HepG2 (cell line): ENCODE measurements around the gene TTLL13. TPM values are rescaled to one million over a fixed set of nuclear protein-coding genes. Genes with fewer than 3 reads are reported as not detected.

Source experiments
- CCAR2 ChIP-seq: fragments of 200-400 bp; formaldehyde crosslinking; optimal IDR thresholded peaks from 2 replicates; pipeline ENCODE3; 2018; ENCODE audit warnings: low read depth, mild to moderate bottlenecking, low read length, moderate library complexity
- SMAD9 ChIP-seq: sonication (generic); formaldehyde crosslinking; IDR thresholded peaks from 2 replicates; pipeline ENCODE4 v1.5.1; 2020; ENCODE audit warnings: mild to moderate bottlenecking, missing genetic modification reagents
- ZNF782 ChIP-seq: sonication (generic); formaldehyde crosslinking; IDR thresholded peaks from 2 replicates; pipeline ENCODE4 v1.4.0; 2020; ENCODE audit warnings: missing genetic modification reagents, mild to moderate bottlenecking, borderline replicate concordance
- ZNF839 ChIP-seq: sonication (generic); formaldehyde crosslinking; IDR thresholded peaks from 2 replicates; pipeline ENCODE4 v1.4.0; 2020; ENCODE audit warnings: missing genetic modification reagents, mild to moderate bottlenecking, borderline replicate concordance
- polyA plus RNA-seq, 8 experiments: library from polyadenylated mRNA; depleted of rRNA in 3 of 8; stranded (reverse) in 7 of 8; unstranded in 1 of 8; fragments of >200 nt; fragmentation: Illumina TruSeq in 4 of 8; extraction: Trizol in 4 of 8; gene quantifications; 2 replicates each; pipeline versions ENCODE4 v1.2.1 to v1.2.3, GENCODE V29; 2011 to 2016; ENCODE audit warnings: low read depth in 4 of 8, missing spikeins in 1 of 8, mixed read lengths in 1 of 8; ENCODE audit not compliant: insufficient read depth in 1 of 8
- total RNA-seq, 5 experiments: library from RNA; depleted of rRNA; stranded (reverse); fragments of >200 nt; fragmentation: Illumina TruSeq; extraction: Trizol; gene quantifications; 2 replicates each; pipeline ENCODE4 v1.2.3, GENCODE V29; 2016; ENCODE audit warnings: low read depth in 1 of 5
- TF ChIP-seq, protein P1 (sequence below): sonication (generic); formaldehyde crosslinking; IDR thresholded peaks from 2 replicates; pipeline ENCODE4 v1.9.0; 2022; ENCODE audit warnings: low read depth, missing genetic modification reagents
- TF ChIP-seq, protein P2 (sequence below): IDR thresholded peaks from 2 replicates; pipeline ENCODE4 v1.6.1; 2018; ENCODE audit warnings: missing genetic modification reagents
- TF ChIP-seq, protein P3 (sequence below): sonication (generic); formaldehyde crosslinking; conservative IDR thresholded peaks from 2 replicates; pipeline ENCODE4 v1.4.0; 2020; ENCODE audit warnings: mild to moderate bottlenecking, missing genetic modification reagents, moderate library complexity
- TF ChIP-seq, protein P4 (sequence below): sonication (generic); formaldehyde crosslinking; IDR thresholded peaks from 2 replicates; pipeline ENCODE4 v1.5.1; 2020; ENCODE audit warnings: missing genetic modification reagents, mild to moderate bottlenecking, borderline replicate concordance
- TF ChIP-seq, protein P5 (sequence below): sonication (generic); formaldehyde crosslinking; conservative IDR thresholded peaks from 2 replicates; pipeline ENCODE4 v1.8.0; 2022; ENCODE audit warnings: mild to moderate bottlenecking, moderate library complexity, missing genetic modification reagents

Gene TTLL13
- total and polyA plus RNA-seq, 2 of the 13 experiments (the other 11 are each of a cell fraction or from before 2014, with no cell fraction given): 0.07 to 0.29 TPM

DNA sequence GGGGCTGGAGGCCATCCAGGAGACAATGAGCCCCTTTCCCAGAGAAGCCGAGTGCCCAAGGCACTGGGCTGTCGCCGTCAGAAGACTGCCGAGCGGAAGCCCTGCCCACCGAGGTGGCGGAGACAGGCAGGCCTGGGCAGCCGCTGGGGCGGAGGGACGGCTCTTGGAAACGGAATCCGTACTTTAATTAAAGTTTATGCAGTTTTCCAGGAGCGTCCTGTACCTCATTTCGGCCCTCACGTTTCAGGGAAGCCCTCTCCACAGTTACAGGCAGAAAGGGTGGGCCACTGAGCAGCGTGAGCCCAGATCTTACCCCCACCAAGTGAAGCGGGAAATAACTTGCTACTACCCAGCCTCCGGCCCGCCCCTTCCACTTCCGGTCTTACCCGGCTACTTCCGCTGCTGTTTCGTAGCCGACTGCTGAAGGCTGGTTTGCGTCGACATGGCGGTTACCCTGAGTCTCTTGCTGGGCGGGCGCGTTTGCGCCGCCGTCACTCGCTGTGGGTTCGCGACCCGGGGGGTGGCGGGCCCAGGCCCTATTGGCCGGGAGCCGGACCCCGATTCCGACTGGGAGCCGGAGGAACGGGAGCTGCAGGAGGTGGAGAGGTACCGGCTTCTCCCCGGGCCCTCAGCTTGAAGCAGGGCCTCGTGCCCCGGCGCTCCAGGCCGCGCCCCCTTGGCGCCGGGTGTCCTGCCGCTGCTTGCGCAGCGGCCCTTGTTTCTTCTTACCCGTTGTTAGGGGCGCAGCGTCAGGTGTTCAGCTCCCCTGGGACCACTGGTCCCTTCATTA, 16.1 kb downstream of the TTLL13 start, which contains the start of gene NGRN (continued):
- TF ChIP-seq, protein P1, sequence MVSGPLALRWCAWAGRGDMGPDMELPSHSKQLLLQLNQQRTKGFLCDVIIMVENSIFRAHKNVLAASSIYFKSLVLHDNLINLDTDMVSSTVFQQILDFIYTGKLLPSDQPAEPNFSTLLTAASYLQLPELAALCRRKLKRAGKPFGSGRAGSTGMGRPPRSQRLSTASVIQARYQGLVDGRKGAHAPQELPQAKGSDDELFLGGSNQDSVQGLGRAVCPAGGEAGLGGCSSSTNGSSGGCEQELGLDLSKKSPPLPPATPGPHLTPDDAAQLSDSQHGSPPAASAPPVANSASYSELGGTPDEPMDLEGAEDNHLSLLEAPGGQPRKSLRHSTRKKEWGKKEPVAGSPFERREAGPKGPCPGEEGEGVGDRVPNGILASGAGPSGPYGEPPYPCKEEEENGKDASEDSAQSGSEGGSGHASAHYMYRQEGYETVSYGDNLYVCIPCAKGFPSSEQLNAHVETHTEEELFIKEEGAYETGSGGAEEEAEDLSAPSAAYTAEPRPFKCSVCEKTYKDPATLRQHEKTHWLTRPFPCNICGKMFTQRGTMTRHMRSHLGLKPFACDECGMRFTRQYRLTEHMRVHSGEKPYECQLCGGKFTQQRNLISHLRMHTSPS (CRISPR knock-in tag): peak; percentile 57; the same call in 1 of the 2 replicates
- TF ChIP-seq, protein P2, sequence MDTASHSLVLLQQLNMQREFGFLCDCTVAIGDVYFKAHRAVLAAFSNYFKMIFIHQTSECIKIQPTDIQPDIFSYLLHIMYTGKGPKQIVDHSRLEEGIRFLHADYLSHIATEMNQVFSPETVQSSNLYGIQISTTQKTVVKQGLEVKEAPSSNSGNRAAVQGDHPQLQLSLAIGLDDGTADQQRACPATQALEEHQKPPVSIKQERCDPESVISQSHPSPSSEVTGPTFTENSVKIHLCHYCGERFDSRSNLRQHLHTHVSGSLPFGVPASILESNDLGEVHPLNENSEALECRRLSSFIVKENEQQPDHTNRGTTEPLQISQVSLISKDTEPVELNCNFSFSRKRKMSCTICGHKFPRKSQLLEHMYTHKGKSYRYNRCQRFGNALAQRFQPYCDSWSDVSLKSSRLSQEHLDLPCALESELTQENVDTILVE (CRISPR knock-in tag): 0 out of 2 replicates have a peak, but pooled peaks have one; percentile 63
- TF ChIP-seq ZNF839 (CRISPR knock-in tag) (no peak), SMAD9 (CRISPR knock-in tag) (0 out of 2 replicates have a peak, but pooled peaks have one; percentile 43), ZNF782 (CRISPR knock-in tag) (0 out of 2 replicates have a peak, but pooled peaks have one; percentile 53), CCAR2 (no peak)
- TF ChIP-seq, protein P3, sequence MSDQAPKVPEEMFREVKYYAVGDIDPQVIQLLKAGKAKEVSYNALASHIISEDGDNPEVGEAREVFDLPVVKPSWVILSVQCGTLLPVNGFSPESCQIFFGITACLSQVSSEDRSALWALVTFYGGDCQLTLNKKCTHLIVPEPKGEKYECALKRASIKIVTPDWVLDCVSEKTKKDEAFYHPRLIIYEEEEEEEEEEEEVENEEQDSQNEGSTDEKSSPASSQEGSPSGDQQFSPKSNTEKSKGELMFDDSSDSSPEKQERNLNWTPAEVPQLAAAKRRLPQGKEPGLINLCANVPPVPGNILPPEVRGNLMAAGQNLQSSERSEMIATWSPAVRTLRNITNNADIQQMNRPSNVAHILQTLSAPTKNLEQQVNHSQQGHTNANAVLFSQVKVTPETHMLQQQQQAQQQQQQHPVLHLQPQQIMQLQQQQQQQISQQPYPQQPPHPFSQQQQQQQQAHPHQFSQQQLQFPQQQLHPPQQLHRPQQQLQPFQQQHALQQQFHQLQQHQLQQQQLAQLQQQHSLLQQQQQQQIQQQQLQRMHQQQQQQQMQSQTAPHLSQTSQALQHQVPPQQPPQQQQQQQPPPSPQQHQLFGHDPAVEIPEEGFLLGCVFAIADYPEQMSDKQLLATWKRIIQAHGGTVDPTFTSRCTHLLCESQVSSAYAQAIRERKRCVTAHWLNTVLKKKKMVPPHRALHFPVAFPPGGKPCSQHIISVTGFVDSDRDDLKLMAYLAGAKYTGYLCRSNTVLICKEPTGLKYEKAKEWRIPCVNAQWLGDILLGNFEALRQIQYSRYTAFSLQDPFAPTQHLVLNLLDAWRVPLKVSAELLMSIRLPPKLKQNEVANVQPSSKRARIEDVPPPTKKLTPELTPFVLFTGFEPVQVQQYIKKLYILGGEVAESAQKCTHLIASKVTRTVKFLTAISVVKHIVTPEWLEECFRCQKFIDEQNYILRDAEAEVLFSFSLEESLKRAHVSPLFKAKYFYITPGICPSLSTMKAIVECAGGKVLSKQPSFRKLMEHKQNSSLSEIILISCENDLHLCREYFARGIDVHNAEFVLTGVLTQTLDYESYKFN: 0 out of 2 replicates have a peak, but pooled peaks have one; percentile 34
- TF ChIP-seq, protein P4, sequence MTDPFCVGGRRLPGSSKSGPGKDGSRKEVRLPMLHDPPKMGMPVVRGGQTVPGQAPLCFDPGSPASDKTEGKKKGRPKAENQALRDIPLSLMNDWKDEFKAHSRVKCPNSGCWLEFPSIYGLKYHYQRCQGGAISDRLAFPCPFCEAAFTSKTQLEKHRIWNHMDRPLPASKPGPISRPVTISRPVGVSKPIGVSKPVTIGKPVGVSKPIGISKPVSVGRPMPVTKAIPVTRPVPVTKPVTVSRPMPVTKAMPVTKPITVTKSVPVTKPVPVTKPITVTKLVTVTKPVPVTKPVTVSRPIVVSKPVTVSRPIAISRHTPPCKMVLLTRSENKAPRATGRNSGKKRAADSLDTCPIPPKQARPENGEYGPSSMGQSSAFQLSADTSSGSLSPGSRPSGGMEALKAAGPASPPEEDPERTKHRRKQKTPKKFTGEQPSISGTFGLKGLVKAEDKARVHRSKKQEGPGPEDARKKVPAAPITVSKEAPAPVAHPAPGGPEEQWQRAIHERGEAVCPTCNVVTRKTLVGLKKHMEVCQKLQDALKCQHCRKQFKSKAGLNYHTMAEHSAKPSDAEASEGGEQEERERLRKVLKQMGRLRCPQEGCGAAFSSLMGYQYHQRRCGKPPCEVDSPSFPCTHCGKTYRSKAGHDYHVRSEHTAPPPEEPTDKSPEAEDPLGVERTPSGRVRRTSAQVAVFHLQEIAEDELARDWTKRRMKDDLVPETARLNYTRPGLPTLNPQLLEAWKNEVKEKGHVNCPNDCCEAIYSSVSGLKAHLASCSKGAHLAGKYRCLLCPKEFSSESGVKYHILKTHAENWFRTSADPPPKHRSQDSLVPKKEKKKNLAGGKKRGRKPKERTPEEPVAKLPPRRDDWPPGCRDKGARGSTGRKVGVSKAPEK (CRISPR knock-in tag): 0 out of 2 replicates have a peak, but pooled peaks have one; percentile 24
- TF ChIP-seq, protein P5, sequence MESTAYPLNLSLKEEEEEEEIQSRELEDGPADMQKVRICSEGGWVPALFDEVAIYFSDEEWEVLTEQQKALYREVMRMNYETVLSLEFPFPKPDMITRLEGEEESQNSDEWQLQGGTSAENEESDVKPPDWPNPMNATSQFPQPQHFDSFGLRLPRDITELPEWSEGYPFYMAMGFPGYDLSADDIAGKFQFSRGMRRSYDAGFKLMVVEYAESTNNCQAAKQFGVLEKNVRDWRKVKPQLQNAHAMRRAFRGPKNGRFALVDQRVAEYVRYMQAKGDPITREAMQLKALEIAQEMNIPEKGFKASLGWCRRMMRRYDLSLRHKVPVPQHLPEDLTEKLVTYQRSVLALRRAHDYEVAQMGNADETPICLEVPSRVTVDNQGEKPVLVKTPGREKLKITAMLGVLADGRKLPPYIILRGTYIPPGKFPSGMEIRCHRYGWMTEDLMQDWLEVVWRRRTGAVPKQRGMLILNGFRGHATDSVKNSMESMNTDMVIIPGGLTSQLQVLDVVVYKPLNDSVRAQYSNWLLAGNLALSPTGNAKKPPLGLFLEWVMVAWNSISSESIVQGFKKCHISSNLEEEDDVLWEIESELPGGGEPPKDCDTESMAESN (CRISPR knock-in tag): peak; percentile 80
